Ovary (tissue), 3 donors: ENCODE measurements around the gene MYO5B.

Source experiments
- EP300 ChIP-seq: sonication (generic); formaldehyde crosslinking; IDR thresholded peaks from one replicate; pipeline ENCODE4 v1.6.1; 2017; ENCODE audit warnings: antibody characterized with exemption
- TF ChIP-seq, protein P1 (sequence below), 3 donors: fragments of 450-650 bp in 2 of 3; fragments of 200-600 bp in 1 of 3; IDR thresholded peaks; one replicate each; pipeline versions ENCODE4 v1.5.1 to v1.8.0; 2016 to 2022; ENCODE audit warnings: antibody characterized with exemption in 3 of 3, mild to moderate bottlenecking in 1 of 3
- donor health status: DM: no; HTN: no; CAD: no.

DNA sequence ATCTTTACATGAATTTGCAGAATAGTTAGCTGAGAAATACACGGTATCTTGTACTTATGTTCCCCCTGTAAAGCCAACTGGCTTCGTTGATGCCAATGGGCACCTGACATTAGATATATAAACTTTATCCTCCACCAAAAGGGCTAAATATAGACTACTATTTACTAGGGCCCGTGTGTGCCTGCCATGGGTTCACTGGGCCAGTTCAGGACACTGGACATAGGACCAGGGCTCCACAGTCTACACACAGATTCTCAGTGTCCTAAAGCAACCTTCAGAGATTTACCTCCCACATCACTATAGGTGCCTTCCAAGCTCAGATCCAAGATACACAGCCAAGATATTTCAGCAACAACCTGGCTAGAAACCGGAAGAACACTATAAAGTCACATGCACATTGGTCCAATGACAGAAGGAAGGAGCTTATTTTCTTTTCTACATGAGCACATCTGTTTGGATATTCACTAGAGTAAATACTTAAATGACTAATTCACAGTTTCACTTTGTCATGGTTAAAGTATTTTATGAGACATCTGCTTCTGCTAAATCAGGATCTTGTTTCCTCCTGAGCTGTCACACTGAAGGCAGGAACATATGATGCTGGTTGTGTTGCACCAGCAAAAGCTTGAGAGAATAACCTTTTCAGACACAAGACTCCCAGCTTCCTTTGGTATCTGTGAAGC is 95.1 kb downstream of the MYO5B start:
- TF ChIP-seq EP300, result no peak
- TF ChIP-seq, protein P1, sequence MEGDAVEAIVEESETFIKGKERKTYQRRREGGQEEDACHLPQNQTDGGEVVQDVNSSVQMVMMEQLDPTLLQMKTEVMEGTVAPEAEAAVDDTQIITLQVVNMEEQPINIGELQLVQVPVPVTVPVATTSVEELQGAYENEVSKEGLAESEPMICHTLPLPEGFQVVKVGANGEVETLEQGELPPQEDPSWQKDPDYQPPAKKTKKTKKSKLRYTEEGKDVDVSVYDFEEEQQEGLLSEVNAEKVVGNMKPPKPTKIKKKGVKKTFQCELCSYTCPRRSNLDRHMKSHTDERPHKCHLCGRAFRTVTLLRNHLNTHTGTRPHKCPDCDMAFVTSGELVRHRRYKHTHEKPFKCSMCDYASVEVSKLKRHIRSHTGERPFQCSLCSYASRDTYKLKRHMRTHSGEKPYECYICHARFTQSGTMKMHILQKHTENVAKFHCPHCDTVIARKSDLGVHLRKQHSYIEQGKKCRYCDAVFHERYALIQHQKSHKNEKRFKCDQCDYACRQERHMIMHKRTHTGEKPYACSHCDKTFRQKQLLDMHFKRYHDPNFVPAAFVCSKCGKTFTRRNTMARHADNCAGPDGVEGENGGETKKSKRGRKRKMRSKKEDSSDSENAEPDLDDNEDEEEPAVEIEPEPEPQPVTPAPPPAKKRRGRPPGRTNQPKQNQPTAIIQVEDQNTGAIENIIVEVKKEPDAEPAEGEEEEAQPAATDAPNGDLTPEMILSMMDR (IDR thresholded peaks at IDR 0.05), result no peak
